ENCODE measurements around the gene GNPAT. TPM values are rescaled to one million over a fixed set of nuclear protein-coding genes. Genes with fewer than 3 reads are reported as not detected.

The GNPAT gene
- total and polyA plus RNA-seq, 10 of the 15 experiments (the other 5 are each of a cell fraction or from before 2014, with no cell fraction given) = 24.0 to 70.6 (median 47.2) TPM

DNA sequence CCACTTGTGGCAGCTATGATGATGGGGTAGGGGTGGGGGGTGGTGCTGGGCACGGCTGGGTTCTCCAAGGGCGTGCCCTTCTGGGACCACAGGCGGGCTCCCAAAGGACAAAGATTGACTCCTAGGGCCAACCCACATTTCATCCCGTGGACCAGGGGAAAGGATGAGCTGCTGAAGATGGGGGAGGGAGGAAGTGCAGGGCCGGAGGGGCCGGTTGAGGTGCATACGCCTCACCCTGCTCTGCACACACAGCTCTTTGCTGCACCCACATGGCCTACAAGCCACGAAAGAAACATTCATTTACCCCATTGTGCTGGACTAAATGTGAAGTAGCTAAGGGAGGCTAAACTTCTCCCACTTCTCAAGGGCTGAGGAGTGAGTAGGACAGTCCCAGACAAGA, 34.2 kb upstream of the GNPAT start:
- ChIA-PET POLR2A (no interaction called here), CTCF (interaction anchor here (0.6 to 3.2 kb wide), 3 partner anchors 9 to 115 kb away, joined by 3 to 11 read pairs (median 7); no protein-coding TSS in a partner anchor), SMC1A (ENCODE audit: uncharacterized antibody, unreplicated experiment) (interaction anchor here (1.2 to 1.3 kb wide), 2 partner anchors 10 to 289 kb away, joined by 3 to 4 read pairs; no protein-coding TSS in a partner anchor), RAD21 (ENCODE audit: unreplicated experiment) (no interaction called here)
- in situ Hi-C loops (cut with MboI) = no loop called here
- H3K79me2 ChIP-seq (ENCODE audit: control insufficient read depth, insufficient read depth, low read length) = no peaks in the 10 kb centered on the region
- FAIRE-seq (no peak), DNase-seq (ENCODE audit: low read depth, low spot score) (no peak), ATAC-seq (no peak)
- no peaks in the 10 kb centered on the region for H3K9me3 ChIP-seq (replicated peaks; ENCODE audit: control insufficient read depth, insufficient read depth, low read length)
- no peak overlapping the region for H3K9ac ChIP-seq (ENCODE audit: control insufficient read depth, insufficient read depth, low read length)
- intact Hi-C loops (cut with micrococcal nuclease; ENCODE audit: unreplicated experiment) = loop anchor here (2.0 kb wide), 1 partner anchor 20 kb away; no protein-coding TSS in a partner anchor
- H3K4me1 ChIP-seq (ENCODE audit: control insufficient read depth, insufficient read depth, low read length) = no peaks in the 10 kb centered on the region; the same call in 1 of the 2 replicates
- no TSS peak for BruUV-seq (replicated peaks)
- H2AFZ ChIP-seq (ENCODE audit: control insufficient read depth, low read depth, low read length) = no peak overlapping the region
- no peaks in the 10 kb centered on the region for H4K20me1 ChIP-seq (ENCODE audit: control insufficient read depth, insufficient read depth)
- no peaks in the 10 kb centered on the region; a peak in 2 of 4 replicates for H3K27me3 ChIP-seq (replicated peaks in 1 of 2; ENCODE audit: control insufficient read depth in 2 of 2, insufficient read depth in 2 of 2, low read length in 1 of 2)
- H3K4me2 ChIP-seq (ENCODE audit: control insufficient read depth, insufficient read depth) = no peak overlapping the region
- no peaks in the 10 kb centered on the region for H3K36me3 ChIP-seq (ENCODE audit: control insufficient read depth in 2 of 2, insufficient read depth in 2 of 2, low read length in 1 of 2)
- H3K4me3 ChIP-seq = no peak overlapping the region
- TF ChIP-seq ELK1 (IDR thresholded peaks at IDR 0.05; ENCODE audit: low read depth, low read length) (no peak), USF1 (IDR thresholded peaks at IDR 0.05; ENCODE audit: borderline replicate concordance, extremely low read length, insufficient read depth, low read depth, low read length) (no peak), ZNF622 (IDR thresholded peaks at IDR 0.05) (no peak), EZH2 (IDR thresholded peaks at IDR 0.05; ENCODE audit: borderline replicate concordance, control insufficient read depth, low read depth, low read length) (no peak), BCL11A (IDR thresholded peaks at IDR 0.05; ENCODE audit: low read depth, low read length) (no peak), IRF4 (IDR thresholded peaks at IDR 0.05; ENCODE audit: low read depth, low read length) (no peak), YBX1 (IDR thresholded peaks at IDR 0.05) (no peak), TAF1 (IDR thresholded peaks at IDR 0.05; ENCODE audit: borderline replicate concordance, low read depth, low read length) (no peak)
- H3K27ac ChIP-seq (ENCODE audit: control insufficient read depth, insufficient read depth) = no peak overlapping the region
- WGBS (ENCODE audit: insufficient coverage, insufficient replicate concordance, low lambda C conversion rate, missing lambda C conversion rate) = 19% methylated on average over 8 of the region's 8 CpGs

All from GM12878 (cell line).